K562 (cell line): ENCODE measurements around the gene IBA57. TPM values are rescaled to one million over a fixed set of nuclear protein-coding genes. Genes with fewer than 3 reads are reported as not detected.

Source experiments
- ATAC-seq: fragments of 200-7000 bp; cut with Tn5 transposase; 3 replicates; pipeline ENCODE4 v1.9.1; 2020; ENCODE audit warnings: moderate library complexity
- BruUV-seq: library from RNA; stranded (reverse); fragments of 400-500 nt; replicated peaks from 2 replicates; lab custom pipeline; 2021; lab: Mats Ljungman, UMichigan
- CTCF ChIA-PET: fragments of 300-600 bp; formaldehyde crosslinking; extraction: SDS; loops from one replicate; lab custom pipeline; 2021; ENCODE audit warnings: low intra/inter-chr PET ratio; lab: Yijun Ruan, JAX
- POLR2A ChIA-PET: fragments of 300-600, 350-650 bp; sonication (Branson Sonifier 250); formaldehyde crosslinking; extraction: SDS; loops from one replicate; lab custom pipeline; 2021; ENCODE audit warnings: antibody characterized with exemption, inconsistent platforms; lab: Yijun Ruan, JAX
- DNase-seq, 4 experiments: peaks; one replicate each; pipeline versions ENCODE4 v3.0.0 to v3.0.0-alpha.2; 2011 to 2018; ENCODE audit warnings: low spot score in 3 of 4, mixed read lengths in 3 of 4; ENCODE audit errors: extremely low read depth in 1 of 4
- FAIRE-seq: peaks from 2 replicates; lab custom pipeline; 2011; peaks lifted over from hg19 to GRCh38; lab: Jason Lieb, UNC
- H2AFZ ChIP-seq: 2 replicates; pipeline ENCODE4 v1.6.0; 2011; ENCODE audit warnings: low read depth, low read length, control low read depth, inconsistent platforms
- H3K27ac ChIP-seq: fragments of 200-600 bp; 3 replicates; pipeline ENCODE4 v1.8.0; 2011; ENCODE audit warnings: low read depth, mild to moderate bottlenecking, control low read depth, inconsistent platforms, low read length, moderate library complexity, mixed read lengths; ENCODE audit errors: extremely low read depth
- H3K27me3 ChIP-seq, 2 experiments: fragments of 300-600 bp in 1 of 2; 2 replicates in 1 of 2; 3 replicates in 1 of 2; pipeline versions ENCODE4 v1.6.0 to v1.8.0; 2011; ENCODE audit warnings: inconsistent platforms in 2 of 2, low read length in 2 of 2, mild to moderate bottlenecking in 1 of 2, mixed read lengths in 1 of 2, moderate library complexity in 1 of 2; ENCODE audit not compliant: control insufficient read depth in 2 of 2, insufficient read depth in 2 of 2
- H3K36me3 ChIP-seq: fragments of 300-600 bp; 3 replicates; pipeline ENCODE4 v1.8.0; 2011; ENCODE audit warnings: mild to moderate bottlenecking, low read length, inconsistent platforms; ENCODE audit not compliant: control insufficient read depth, insufficient read depth
- H3K4me1 ChIP-seq, 2 experiments: fragments of 200-600 bp in 1 of 2; replicated peaks in 1 of 2; 2 replicates in 1 of 2; 3 replicates in 1 of 2; pipeline versions ENCODE4 v1.5.1 to v1.8.0; 2011; ENCODE audit warnings: inconsistent platforms in 2 of 2, low read length in 2 of 2, mild to moderate bottlenecking in 1 of 2, mixed read lengths in 1 of 2, moderate library complexity in 1 of 2; ENCODE audit not compliant: control insufficient read depth in 2 of 2, insufficient read depth in 2 of 2
- H3K4me2 ChIP-seq: 2 replicates; pipeline ENCODE4 v1.6.1; 2011; ENCODE audit warnings: low read length, control low read depth, inconsistent platforms, mixed read lengths; ENCODE audit not compliant: insufficient read depth
- H3K4me3 ChIP-seq: fragments of 200-600 bp; sonication (generic), shearing (Covaris generic); 2 replicates; pipeline ENCODE4 v1.5.1; 2016; ENCODE audit warnings: control low read depth, inconsistent platforms
- H3K79me2 ChIP-seq: fragments of 200-600 bp; 3 replicates; pipeline ENCODE4 v1.8.0; 2011; ENCODE audit warnings: low read length, inconsistent platforms; ENCODE audit not compliant: control insufficient read depth, insufficient read depth
- H3K9ac ChIP-seq, 2 experiments: 2 replicates each; pipeline versions ENCODE4 v1.6.0 to v1.6.1; 2011; ENCODE audit warnings: low read depth in 2 of 2, low read length in 2 of 2, control low read depth in 1 of 2, inconsistent platforms in 1 of 2, mild to moderate bottlenecking in 1 of 2, mixed read lengths in 1 of 2; ENCODE audit not compliant: insufficient read depth in 1 of 2
- H3K9me1 ChIP-seq: one replicate; pipeline ENCODE4 v1.6.0; 2011; ENCODE audit warnings: inconsistent platforms, mild to moderate bottlenecking, low read length, moderate library complexity; ENCODE audit not compliant: control insufficient read depth, insufficient read depth
- H3K9me3 ChIP-seq: replicated peaks from 2 replicates; pipeline ENCODE4 v1.5.1; 2011; ENCODE audit warnings: low read depth, low read length, inconsistent platforms; ENCODE audit not compliant: control insufficient read depth, insufficient read depth
- H4K20me1 ChIP-seq: replicated peaks from 2 replicates; pipeline ENCODE4 v1.6.1; 2011; ENCODE audit warnings: low read length, inconsistent platforms, mixed read lengths; ENCODE audit not compliant: control insufficient read depth, insufficient read depth
- C11orf30 ChIP-seq: fragments of 450-650 bp; IDR thresholded peaks from 2 replicates; pipeline ENCODE4 v1.6.1; 2016; ENCODE audit warnings: low read depth, mild to moderate bottlenecking
- CREB3L1 ChIP-seq: fragments of 450-650 bp; IDR thresholded peaks from 2 replicates; pipeline ENCODE4 v1.6.1; 2014; ENCODE audit warnings: low read depth, mild to moderate bottlenecking, moderate library complexity, borderline replicate concordance
- FOXA3 ChIP-seq, 2 experiments: fragments of 450-650 bp in 1 of 2; sonication (generic) in 1 of 2; formaldehyde crosslinking; IDR thresholded peaks in 1 of 2; conservative IDR thresholded peaks in 1 of 2; 2 replicates each; pipeline versions ENCODE4 v1.4.0 to v1.8.0; 2020 to 2022; ENCODE audit warnings: mild to moderate bottlenecking in 2 of 2, missing genetic modification reagents in 1 of 2
- GATA2 ChIP-seq: sonication (generic); formaldehyde crosslinking; IDR thresholded peaks from 2 replicates; pipeline ENCODE4 v1.4.0; 2020; ENCODE audit warnings: mild to moderate bottlenecking, missing genetic modification reagents
- KDM2B ChIP-seq: fragments of 250-450 bp; sonication (Bioruptor Pico); IDR thresholded peaks from 2 replicates; pipeline ENCODE4 v1.8.0; 2021; ENCODE audit warnings: mild to moderate bottlenecking, moderate library complexity
- KDM5B ChIP-seq: fragments of 200-600 bp; sonication (generic); IDR thresholded peaks from 2 replicates; pipeline ENCODE4 v1.6.1; 2012; ENCODE audit warnings: low read depth, mild to moderate bottlenecking, moderate library complexity, low read length, control low read depth, inconsistent platforms; ENCODE audit not compliant: insufficient replicate concordance
- MED1 ChIP-seq: sonication (generic); formaldehyde crosslinking; IDR thresholded peaks from 2 replicates; pipeline ENCODE4 v1.8.1; 2023; ENCODE audit warnings: missing genetic modification reagents, borderline replicate concordance
- NFATC3 ChIP-seq: fragments of 450-650 bp; IDR thresholded peaks from 2 replicates; pipeline ENCODE4 v1.6.1; 2017; ENCODE audit warnings: mild to moderate bottlenecking
- NRF1 ChIP-seq, 2 experiments: fragments of 450-650 bp; IDR thresholded peaks in 1 of 2; conservative IDR thresholded peaks in 1 of 2; 2 replicates each; pipeline ENCODE4 v1.6.1; 2014; ENCODE audit warnings: mild to moderate bottlenecking in 2 of 2
- POLR2B ChIP-seq: fragments of 450-650 bp; IDR thresholded peaks from 2 replicates; pipeline ENCODE4 v1.6.1; 2018; ENCODE audit warnings: low read depth; ENCODE audit not compliant: partially characterized antibody
- POLR2G ChIP-seq: fragments of 200-400 bp; formaldehyde crosslinking; IDR thresholded peaks from 2 replicates; pipeline ENCODE4 v1.6.1; 2017; ENCODE audit warnings: low read depth, mild to moderate bottlenecking, antibody characterized with exemption, low read length, moderate library complexity
- RBFOX2 ChIP-seq: fragments of 200-400 bp; formaldehyde crosslinking; IDR thresholded peaks from 2 replicates; pipeline ENCODE4 v1.6.1; 2017; ENCODE audit warnings: low read depth, mild to moderate bottlenecking, low read length, moderate library complexity
- RBM14 ChIP-seq: fragments of 200-400 bp; formaldehyde crosslinking; IDR thresholded peaks from 2 replicates; pipeline ENCODE4 v1.6.1; 2018; ENCODE audit warnings: low read depth, mild to moderate bottlenecking, low read length, moderate library complexity, borderline replicate concordance; ENCODE audit not compliant: insufficient read depth
- SLC30A9 ChIP-seq: fragments of 250-450 bp; sonication (Bioruptor Pico); IDR thresholded peaks from 2 replicates; pipeline ENCODE4 v1.8.0; 2022; ENCODE audit warnings: mild to moderate bottlenecking, moderate library complexity
- SRSF7 ChIP-seq: fragments of 200-400 bp; formaldehyde crosslinking; optimal IDR thresholded peaks from 2 replicates; pipeline ENCODE3; 2017; ENCODE audit warnings: mild to moderate bottlenecking, low read depth, low read length
- TEAD4 ChIP-seq, 2 experiments: sonication (generic) in 1 of 2; formaldehyde crosslinking in 1 of 2; IDR thresholded peaks; 2 replicates each; pipeline versions ENCODE4 v1.6.1 to v1.8.0; 2012 to 2022; ENCODE audit warnings: borderline replicate concordance in 1 of 2, inconsistent platforms in 1 of 2, low read length in 1 of 2, mild to moderate bottlenecking in 1 of 2, missing genetic modification reagents in 1 of 2
- ZFX ChIP-seq: sonication (generic); formaldehyde crosslinking; IDR thresholded peaks from 2 replicates; pipeline ENCODE4 v1.8.0; 2022; ENCODE audit warnings: mild to moderate bottlenecking, missing genetic modification reagents, moderate library complexity
- ZNF41 ChIP-seq: fragments of 250-450 bp; sonication (Bioruptor Pico); conservative IDR thresholded peaks from 2 replicates; pipeline ENCODE4 v1.4.0; 2020; ENCODE audit warnings: mild to moderate bottlenecking
- WGBS: fragments of 100-300 bp; shearing (Covaris generic); methylation state at CpG from one replicate; pipeline ENCODE4 v1.1.6; 2016; ENCODE audit warnings: low coverage, mixed read lengths; ENCODE audit not compliant: insufficient coverage; ENCODE audit errors: missing lambda C conversion rate; 5-methylcytosine and 5-hydroxymethylcytosine counted together
- in situ Hi-C: fragments of 300-500 bp; cut with MboI; formaldehyde crosslinking; loops from 4 replicates; pipeline ENCODE4 v1.15.0; 2018; ENCODE audit warnings: inconsistent platforms, mixed read lengths
- intact Hi-C: fragments of 100-400 bp; cut with micrococcal nuclease; formaldehyde crosslinking; loops from 2 replicates; pipeline ENCODE4 v1.14.2; 2022
- polyA plus RNA-seq, 8 experiments: library from polyadenylated mRNA; depleted of rRNA in 4 of 8; stranded (reverse) in 5 of 8; unstranded in 3 of 8; fragments of >200 nt; fragmentation: Nextera tagmentation in 2 of 8; fragmentation: Illumina TruSeq in 1 of 8; extraction: Ambion mirVana in 2 of 8; extraction: Trizol in 1 of 8; gene quantifications; 2 replicates each; pipeline versions ENCODE4 v1.2.1 to v1.2.3, GENCODE V29; 2011 to 2014; ENCODE audit warnings: inconsistent platforms in 1 of 8, missing spikeins in 1 of 8
- total RNA-seq, 7 experiments: library from RNA; depleted of rRNA in 6 of 7; stranded (reverse); fragments of >200 nt in 6 of 7; fragmentation: Illumina TruSeq in 2 of 7; extraction: Trizol in 2 of 7; gene quantifications; 2 replicates each; pipeline versions ENCODE4 v1.2.1 to v1.2.3, GENCODE V29; 2011 to 2021; ENCODE audit warnings: low replicate concordance in 1 of 7
- TF ChIP-seq, protein P1 (sequence below): sonication (generic); formaldehyde crosslinking; IDR thresholded peaks from 2 replicates; pipeline ENCODE4 v1.8.1; 2023; ENCODE audit warnings: mild to moderate bottlenecking, missing genetic modification reagents, moderate library complexity

The IBA57 gene
- total and polyA plus RNA-seq, 9 of the 15 experiments (the other 6 are each of a cell fraction or from before 2014, with no cell fraction given): 0.77 to 15.5 (median 2.7) TPM

DNA sequence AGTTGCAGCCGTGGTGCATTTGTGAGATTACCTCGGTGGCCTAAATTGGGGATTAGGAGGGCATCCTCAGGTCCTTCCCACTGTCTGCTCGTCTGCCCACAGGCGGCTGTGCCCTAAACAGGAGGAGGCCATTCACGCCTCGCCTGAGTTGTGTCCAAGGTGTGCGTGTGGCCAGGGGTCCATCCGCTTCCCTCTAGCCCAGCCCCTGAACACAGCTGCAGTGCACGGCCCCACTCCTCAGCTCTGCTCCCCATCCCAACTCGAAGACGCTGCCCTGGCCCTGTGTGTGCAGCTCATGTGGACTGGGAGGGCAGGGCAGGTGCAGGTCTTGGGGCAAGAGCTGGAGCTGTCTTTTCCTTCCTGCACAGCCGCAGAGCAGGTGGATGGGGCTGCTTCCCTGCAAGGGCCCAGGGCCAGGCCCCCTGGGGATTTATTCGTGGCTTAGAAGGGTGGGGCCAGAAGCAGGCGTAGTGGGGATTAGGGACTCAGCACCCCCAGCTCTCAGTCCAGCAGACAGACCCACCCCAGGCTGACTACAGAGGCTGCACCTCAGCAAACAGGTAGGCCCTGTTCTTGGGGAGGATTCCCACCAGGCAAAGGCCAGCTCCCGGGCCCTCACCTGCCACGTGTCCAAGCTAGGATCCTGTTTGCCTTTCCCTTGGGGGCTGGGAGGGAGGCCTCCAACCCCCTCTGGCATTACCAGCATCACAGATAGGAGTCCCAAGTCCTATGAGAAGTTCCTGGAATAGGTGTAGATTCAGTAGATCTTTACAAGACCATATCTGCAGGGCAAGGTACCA is 21.2 kb upstream of the IBA57 start:
- ChIA-PET POLR2A (interaction anchor here (0.6 to 6.0 kb wide), 11 partner anchors 7 to 315 kb away, joined by 3 to 47 read pairs (median 3); partner anchors contain the start of gene IBA57), CTCF (no interaction called here)
- Histone ChIP-seq H3K36me3 (peaks cover 60% of the 10 kb centered on the region; the same call in 2 of the 3 replicates), H3K27ac (peak overlapping the region; percentile 58; the same call in 1 of the 3 replicates), H3K4me3 (no peak overlapping the region), H3K4me1 (peaks cover 61 to 93% of the 10 kb centered on the region in 2 experiments), H3K9me1 (peaks cover 24% of the 10 kb centered on the region), H4K20me1 (peaks cover 68% of the 10 kb centered on the region), H3K9ac (peak overlapping the region; percentile 37 to 86), H3K9me3 (no peaks in the 10 kb centered on the region), H3K4me2 (peak overlapping the region; percentile 74), H3K27me3 (no peaks in the 10 kb centered on the region), H3K79me2 (peaks cover 90% of the 10 kb centered on the region), H2AFZ (no peak overlapping the region)
- FAIRE-seq: no peak
- WGBS: 55% methylated on average over 16 of the region's 16 CpGs
- DNase-seq: peak; percentile 56 to 65 (median 62)
- intact Hi-C loops: no loop called here
- no peak for ATAC-seq
- in situ Hi-C loops: no loop called here
- no TSS peak for BruUV-seq
- no peak for TF ChIP-seq SLC30A9 (CRISPR knock-in tag)
- TF ChIP-seq NRF1 (conservative IDR thresholded peaks at IDR 0.05 in 1 of 2, IDR thresholded peaks at IDR 0.05 in 1 of 2): peak; percentile 46 to 52
- no peak for TF ChIP-seq C11orf30
- no peak for TF ChIP-seq RBM14
- TF ChIP-seq KDM5B: peak; percentile 58
- TF ChIP-seq CREB3L1: peak; percentile 10; the same call in 1 of the 2 replicates
- no peak for TF ChIP-seq NFATC3
- 0 out of 4 replicates have a peak, but pooled peaks of 1 of the 2 experiments have one; percentile 10 for TF ChIP-seq FOXA3 (CRISPR knock-in tag; conservative IDR thresholded peaks at IDR 0.05 in 1 of 2, IDR thresholded peaks at IDR 0.05 in 1 of 2)
- peak; percentile 1 for TF ChIP-seq POLR2B
- no peak for TF ChIP-seq ZNF41 (CRISPR knock-in tag)
- TF ChIP-seq, protein P1, sequence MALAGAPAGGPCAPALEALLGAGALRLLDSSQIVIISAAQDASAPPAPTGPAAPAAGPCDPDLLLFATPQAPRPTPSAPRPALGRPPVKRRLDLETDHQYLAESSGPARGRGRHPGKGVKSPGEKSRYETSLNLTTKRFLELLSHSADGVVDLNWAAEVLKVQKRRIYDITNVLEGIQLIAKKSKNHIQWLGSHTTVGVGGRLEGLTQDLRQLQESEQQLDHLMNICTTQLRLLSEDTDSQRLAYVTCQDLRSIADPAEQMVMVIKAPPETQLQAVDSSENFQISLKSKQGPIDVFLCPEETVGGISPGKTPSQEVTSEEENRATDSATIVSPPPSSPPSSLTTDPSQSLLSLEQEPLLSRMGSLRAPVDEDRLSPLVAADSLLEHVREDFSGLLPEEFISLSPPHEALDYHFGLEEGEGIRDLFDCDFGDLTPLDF (CRISPR knock-in tag): no peak
- TF ChIP-seq MED1: no peak
- no peak for TF ChIP-seq TEAD4 (IDR thresholded peaks at IDR 0.05; ENCODE audit: low read length)
- peak; percentile 54; the same call in 1 of the 2 replicates for TF ChIP-seq TEAD4 (CRISPR knock-in tag; IDR thresholded peaks at IDR 0.05; ENCODE audit: borderline replicate concordance)
- TF ChIP-seq ZFX: no peak
- TF ChIP-seq SRSF7: no peak
- TF ChIP-seq GATA2 (CRISPR knock-in tag): no peak
- 0 out of 2 replicates have a peak, but pooled peaks have one; percentile 21 for TF ChIP-seq POLR2G
- peak; percentile 58 for TF ChIP-seq RBFOX2
- TF ChIP-seq KDM2B (CRISPR knock-in tag): no peak
